ENCODE results near the gene SLC26A4.

GRCh38 chr7:107644309-107644974 lies 16.2 kb upstream of the SLC26A4 start:
- TF ChIP-seq CTCF (IDR thresholded peaks at IDR 0.05) = no peak
- no peak for TF ChIP-seq EZH2 (IDR thresholded peaks at IDR 0.05; ENCODE audit: borderline replicate concordance, insufficient read depth, low read depth, low read length, poor library complexity, severe bottlenecking)
